ENCODE measurements around the gene STXBP2.

- TF ChIP-seq CTCF (IDR thresholded peaks at IDR 0.05), result no peak
- TF ChIP-seq POLR2A (IDR thresholded peaks at IDR 0.05), result no peak
- no peak for TF ChIP-seq EP300 (IDR thresholded peaks at IDR 0.05)
Measured at GRCh38 chr19:7595466-7596133, 41.3 kb upstream of the STXBP2 start, which contains the start of gene CAMSAP3.
